SK-N-SH (cell line): ENCODE results near the gene ARL14EPL. TPM values are rescaled to one million over a fixed set of nuclear protein-coding genes. Genes with fewer than 3 reads are reported as not detected.

Experiments
- CTCF ChIA-PET: fragments of 300-600, 350-600 bp; formaldehyde crosslinking; extraction: SDS; loops from one replicate; lab custom pipeline; 2021; lab: Yijun Ruan, JAX
- POLR2A ChIA-PET: fragments of 350-600 bp; sonication (Branson Sonifier 250); formaldehyde crosslinking; extraction: SDS; loops from one replicate; lab custom pipeline; 2020; ENCODE audit warnings: antibody characterized with exemption, inconsistent platforms; lab: Yijun Ruan, JAX
- DNase-seq: peaks from one replicate; pipeline ENCODE4 v3.0.0; 2012
- H2AFZ ChIP-seq: fragments of 200-600 bp; sonication (generic); 2 replicates; pipeline ENCODE4 v1.8.1; 2016; ENCODE audit warnings: antibody characterized with exemption, mild to moderate bottlenecking, low read depth
- H3F3A ChIP-seq: fragments of 200-600 bp; sonication (generic); replicated peaks from 2 replicates; pipeline ENCODE3; 2016; ENCODE audit warnings: antibody characterized with exemption, mild to moderate bottlenecking; ENCODE audit not compliant: insufficient read depth
- H3K27ac ChIP-seq, 2 experiments: fragments of 200-500 bp in 1 of 2; fragments of 200-600 bp in 1 of 2; sonication (Bioruptor generic) in 1 of 2; sonication (generic), shearing (Covaris generic) in 1 of 2; 2 replicates each; pipeline versions ENCODE4 v1.5.1 to v1.6.1; 2014 to 2016; ENCODE audit warnings: low read depth in 2 of 2, inconsistent platforms in 1 of 2, low read length in 1 of 2, mild to moderate bottlenecking in 1 of 2, mixed read lengths in 1 of 2
- H3K27me3 ChIP-seq: fragments of 200-600 bp; sonication (generic), shearing (Covaris generic); 2 replicates; pipeline ENCODE4 v1.6.1; 2016; ENCODE audit warnings: mixed run types; ENCODE audit not compliant: insufficient read depth
- H3K36me3 ChIP-seq, 2 experiments: fragments of 200-500 bp in 1 of 2; fragments of 200-600 bp in 1 of 2; sonication (Bioruptor generic) in 1 of 2; sonication (generic) in 1 of 2; replicated peaks in 1 of 2; 2 replicates each; pipeline versions ENCODE3 to v1.5.1; 2014 to 2016; ENCODE audit warnings: low read length in 1 of 2, mild to moderate bottlenecking in 1 of 2; ENCODE audit not compliant: insufficient read depth in 2 of 2, control insufficient read depth in 1 of 2
- H3K4me1 ChIP-seq, 2 experiments: fragments of 200-500 bp in 1 of 2; fragments of 200-600 bp in 1 of 2; sonication (Bioruptor generic) in 1 of 2; sonication (generic), shearing (Covaris generic) in 1 of 2; 2 replicates each; pipeline versions ENCODE4 v1.5.1 to v1.6.1; 2014 to 2016; ENCODE audit warnings: low read depth in 1 of 2, low read length in 1 of 2, mixed run types in 1 of 2; ENCODE audit not compliant: insufficient read depth in 2 of 2, control insufficient read depth in 1 of 2
- H3K4me2 ChIP-seq: fragments of 200-600 bp; sonication (generic), shearing (Covaris generic); 2 replicates; pipeline ENCODE4 v1.6.1; 2017; ENCODE audit warnings: mixed run types
- H3K4me3 ChIP-seq, 2 experiments: fragments of 200-500 bp in 1 of 2; fragments of 200-600 bp in 1 of 2; sonication (Bioruptor generic) in 1 of 2; sonication (generic), shearing (Covaris generic) in 1 of 2; 2 replicates each; pipeline versions ENCODE4 v1.5.1 to v1.8.1; 2014 to 2016; ENCODE audit warnings: low read depth in 2 of 2, inconsistent platforms in 1 of 2, low read length in 1 of 2, mild to moderate bottlenecking in 1 of 2, mixed read lengths in 1 of 2, moderate library complexity in 1 of 2
- H3K79me2 ChIP-seq: fragments of 200-600 bp; sonication (generic); 2 replicates; pipeline ENCODE4 v1.8.1; 2017; ENCODE audit warnings: mild to moderate bottlenecking; ENCODE audit not compliant: insufficient read depth
- H3K9ac ChIP-seq: fragments of 200-600 bp; sonication (generic); 2 replicates; pipeline ENCODE4 v1.6.1; 2017; ENCODE audit warnings: mixed run types
- H3K9me2 ChIP-seq: fragments of 200-600 bp; sonication (generic); 2 replicates; pipeline ENCODE4 v1.6.1; 2017; ENCODE audit warnings: mixed run types
- H3K9me3 ChIP-seq: fragments of 200-600 bp; sonication (generic); 2 replicates; pipeline ENCODE4 v1.6.1; 2017; ENCODE audit warnings: mixed run types, mild to moderate bottlenecking, moderate library complexity
- H4K20me1 ChIP-seq: fragments of 200-600 bp; sonication (generic); 2 replicates; pipeline ENCODE4 v1.6.1; 2017; ENCODE audit warnings: mild to moderate bottlenecking, mixed run types; ENCODE audit not compliant: insufficient read depth
- CHD2 ChIP-seq: fragments of 150-350 bp; IDR thresholded peaks from 2 replicates; pipeline ENCODE4 v1.6.1; 2018; ENCODE audit warnings: low read length; ENCODE audit not compliant: partially characterized antibody
- ELF1 ChIP-seq: IDR thresholded peaks from 2 replicates; pipeline ENCODE4 v1.4.0; 2012
- FOSL2 ChIP-seq: IDR thresholded peaks from 2 replicates; pipeline ENCODE4 v1.4.0; 2012; ENCODE audit warnings: low read depth, mild to moderate bottlenecking, moderate library complexity, borderline replicate concordance
- JUND ChIP-seq: IDR thresholded peaks from 2 replicates; pipeline ENCODE4 v1.4.0; 2012
- MAX ChIP-seq: IDR thresholded peaks from 2 replicates; pipeline ENCODE4 v1.4.0; 2012; ENCODE audit warnings: low read depth
- MEF2A ChIP-seq: IDR thresholded peaks from 2 replicates; pipeline ENCODE4 v1.4.0; 2012; ENCODE audit warnings: low read depth, borderline replicate concordance
- PBX3 ChIP-seq: IDR thresholded peaks from 2 replicates; pipeline ENCODE4; 2012
- REST ChIP-seq: IDR thresholded peaks from 2 replicates; pipeline ENCODE4 v1.6.1; 2012; ENCODE audit warnings: mild to moderate bottlenecking, low read depth, low read length, moderate library complexity
- RFX5 ChIP-seq: IDR thresholded peaks from 2 replicates; pipeline ENCODE4 v1.6.1; 2012; ENCODE audit warnings: mild to moderate bottlenecking, improper control_type of control experiment, low read length
- SMC3 ChIP-seq: IDR thresholded peaks from 2 replicates; pipeline ENCODE4 v1.6.1; 2012; ENCODE audit warnings: low read depth, low read length, improper control_type of control experiment
- TAF1 ChIP-seq: IDR thresholded peaks from 2 replicates; pipeline ENCODE4 v1.6.1; 2012; ENCODE audit warnings: low read depth, mild to moderate bottlenecking, low read length, moderate library complexity, borderline replicate concordance
- TCF12 ChIP-seq: IDR thresholded peaks from 2 replicates; pipeline ENCODE4 v1.4.0; 2012
- TEAD4 ChIP-seq: IDR thresholded peaks from 2 replicates; pipeline ENCODE4 v1.4.0; 2012; ENCODE audit warnings: mild to moderate bottlenecking, borderline replicate concordance; ENCODE audit not compliant: insufficient read depth
- USF2 ChIP-seq: fragments of 150-350 bp; IDR thresholded peaks from 2 replicates; pipeline ENCODE4 v1.6.1; 2017; ENCODE audit warnings: antibody characterized with exemption, low read length, low read depth, borderline replicate concordance
- YY1 ChIP-seq: IDR thresholded peaks from 2 replicates; pipeline ENCODE4 v1.4.0; 2012; ENCODE audit warnings: low read depth, mild to moderate bottlenecking
- WGBS: methylation state at CpG from one replicate; pipeline ENCODE4 v1.1.6; 2017; ENCODE audit warnings: low lambda C conversion rate; 5-methylcytosine and 5-hydroxymethylcytosine counted together
- polyA plus RNA-seq, 3 experiments: library from polyadenylated mRNA; depleted of rRNA; stranded (reverse); fragments of >200 nt; gene quantifications; 2 replicates each; pipeline ENCODE4 v1.2.3, GENCODE V29; 2012

ARL14EPL gene
- polyA plus RNA-seq, 1 of the 3 experiments (the other 2 are of a cell fraction): not detected

GRCh38 chr5:116045821-116046220 lies 13.5 kb downstream of the ARL14EPL start:
- ChIA-PET POLR2A (no interaction called here), CTCF (interaction anchor here (1.1 kb wide), 1 partner anchor 22 kb away, joined by 3 read pairs; no protein-coding TSS in a partner anchor)
- no peak for TF ChIP-seq SMC3
- Histone ChIP-seq H3F3A (no peaks in the 10 kb centered on the region), H3K9me3 (no peaks in the 10 kb centered on the region), H3K27me3 (no peaks in the 10 kb centered on the region), H3K79me2 (no peaks in the 10 kb centered on the region), H3K9ac (no peak overlapping the region), H3K4me2 (no peak overlapping the region), H3K27ac (no peak overlapping the region), H4K20me1 (no peaks in the 10 kb centered on the region), H3K4me3 (no peak overlapping the region), H2AFZ (no peak overlapping the region), H3K9me2 (no peaks in the 10 kb centered on the region), H3K36me3 (no peaks in the 10 kb centered on the region), H3K4me1 (no peaks in the 10 kb centered on the region)
- DNase-seq: no peak
- WGBS: 26% methylated on average over 2 of the region's 2 CpGs

GRCh38 chr5:116046261-116046660 lies 14.0 kb downstream of the ARL14EPL start:
- Histone ChIP-seq H3K36me3 (no peaks in the 10 kb centered on the region), H3K4me3 (no peak overlapping the region), H3K4me1 (no peaks in the 10 kb centered on the region), H4K20me1 (no peaks in the 10 kb centered on the region), H3K27me3 (no peaks in the 10 kb centered on the region), H2AFZ (no peak overlapping the region), H3K9me3 (no peaks in the 10 kb centered on the region), H3K79me2 (no peaks in the 10 kb centered on the region), H3K27ac (no peak overlapping the region), H3K9ac (no peak overlapping the region), H3K4me2 (no peak overlapping the region), H3K9me2 (no peaks in the 10 kb centered on the region), H3F3A (no peaks in the 10 kb centered on the region)
- POLR2A ChIA-PET: no interaction called here
- CTCF ChIA-PET: interaction anchor here (1.1 kb wide), 1 partner anchor 22 kb away, joined by 3 read pairs; no protein-coding TSS in a partner anchor
- DNase-seq: no peak
- WGBS: 42% methylated on average over 3 of the region's 3 CpGs
- TF ChIP-seq ELF1: no peak
- TF ChIP-seq TAF1: no peak

GRCh38 chr5:116046823-116047222 lies 14.6 kb downstream of the ARL14EPL start:
- H3K4me2 ChIP-seq: no peak overlapping the region
- H2AFZ ChIP-seq: no peak overlapping the region
- no peak overlapping the region for H3K4me3 ChIP-seq
- no peaks in the 10 kb centered on the region for H3K9me2 ChIP-seq
- no peaks in the 10 kb centered on the region for H3K36me3 ChIP-seq
- no peaks in the 10 kb centered on the region for H3K79me2 ChIP-seq
- 65% methylated on average over 2 of the region's 2 CpGs for WGBS
- H3K27me3 ChIP-seq: no peaks in the 10 kb centered on the region
- H3K27ac ChIP-seq: no peak overlapping the region
- ChIA-PET POLR2A (no interaction called here), CTCF (no interaction called here)
- TF ChIP-seq TAF1 (no peak), ELF1 (no peak), PBX3 (no peak), REST (no peak), CHD2 (no peak), TCF12 (no peak), RFX5 (no peak), FOSL2 (no peak), YY1 (no peak), MAX (no peak), JUND (no peak), TEAD4 (no peak), MEF2A (no peak), USF2 (no peak)
- H3K9ac ChIP-seq: no peak overlapping the region
- no peak for DNase-seq
- H3F3A ChIP-seq: no peaks in the 10 kb centered on the region
- no peaks in the 10 kb centered on the region for H3K4me1 ChIP-seq
- H4K20me1 ChIP-seq: no peaks in the 10 kb centered on the region
- no peaks in the 10 kb centered on the region for H3K9me3 ChIP-seq
